Measurements from ENCODE around the gene COL6A3. TPM values are rescaled to one million over a fixed set of nuclear protein-coding genes. Genes with fewer than 3 reads are reported as not detected.

Gene COL6A3
- total RNA-seq, 1 experiment from 2014 or later: 0.86 TPM

DNA sequence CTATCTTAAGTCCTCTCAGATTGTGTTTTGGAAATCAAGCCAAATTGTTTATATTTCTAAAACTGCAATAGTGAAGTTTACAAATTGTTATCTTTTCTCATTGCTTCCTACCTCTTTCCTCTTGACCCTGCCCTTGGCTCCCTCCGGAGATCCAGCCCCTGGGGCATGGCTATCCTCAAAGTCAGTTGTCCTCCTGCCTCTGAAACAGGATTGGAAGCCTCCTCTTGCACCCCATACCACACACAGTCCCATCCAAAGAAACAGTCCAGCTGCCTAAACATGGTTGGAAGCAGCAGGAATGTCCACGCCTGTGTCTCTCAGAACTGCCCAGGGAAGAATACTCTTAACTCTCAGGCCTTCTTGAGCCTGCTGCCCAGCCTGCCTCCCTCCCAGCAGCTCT, 30.1 kb upstream of the COL6A3 start:
- intact Hi-C loops (cut with micrococcal nuclease; ENCODE audit: unreplicated experiment): no loop called here
- no TSS peak for BruUV-seq (replicated peaks)
- ChIA-PET CTCF (no interaction called here), POLR2A (ENCODE audit: low non-redundant PET) (no interaction called here)
- H3K36me3 ChIP-seq (ENCODE audit: insufficient read depth, low read length, poor library complexity, severe bottlenecking): no peaks in the 10 kb centered on the region
- H3K27ac ChIP-seq (ENCODE audit: low read depth, low read length, poor library complexity, severe bottlenecking): no peak overlapping the region
- no peak overlapping the region for H3K4me3 ChIP-seq (ENCODE audit: low read depth, low read length, poor library complexity, severe bottlenecking)
- H3K27me3 ChIP-seq (replicated peaks; ENCODE audit: insufficient read depth, low read depth, low read length, poor library complexity): no peaks in the 10 kb centered on the region
- H3K4me1 ChIP-seq (ENCODE audit: insufficient read depth, low read length, poor library complexity, severe bottlenecking): peaks cover 4% of the 10 kb centered on the region
- no peak for DNase-seq (ENCODE audit: low spot score)
- TF ChIP-seq EZH2 (IDR thresholded peaks at IDR 0.05; ENCODE audit: borderline replicate concordance, low read depth, low read length, poor library complexity, severe bottlenecking): no peak
- TF ChIP-seq, protein P1, sequence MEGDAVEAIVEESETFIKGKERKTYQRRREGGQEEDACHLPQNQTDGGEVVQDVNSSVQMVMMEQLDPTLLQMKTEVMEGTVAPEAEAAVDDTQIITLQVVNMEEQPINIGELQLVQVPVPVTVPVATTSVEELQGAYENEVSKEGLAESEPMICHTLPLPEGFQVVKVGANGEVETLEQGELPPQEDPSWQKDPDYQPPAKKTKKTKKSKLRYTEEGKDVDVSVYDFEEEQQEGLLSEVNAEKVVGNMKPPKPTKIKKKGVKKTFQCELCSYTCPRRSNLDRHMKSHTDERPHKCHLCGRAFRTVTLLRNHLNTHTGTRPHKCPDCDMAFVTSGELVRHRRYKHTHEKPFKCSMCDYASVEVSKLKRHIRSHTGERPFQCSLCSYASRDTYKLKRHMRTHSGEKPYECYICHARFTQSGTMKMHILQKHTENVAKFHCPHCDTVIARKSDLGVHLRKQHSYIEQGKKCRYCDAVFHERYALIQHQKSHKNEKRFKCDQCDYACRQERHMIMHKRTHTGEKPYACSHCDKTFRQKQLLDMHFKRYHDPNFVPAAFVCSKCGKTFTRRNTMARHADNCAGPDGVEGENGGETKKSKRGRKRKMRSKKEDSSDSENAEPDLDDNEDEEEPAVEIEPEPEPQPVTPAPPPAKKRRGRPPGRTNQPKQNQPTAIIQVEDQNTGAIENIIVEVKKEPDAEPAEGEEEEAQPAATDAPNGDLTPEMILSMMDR (conservative IDR thresholded peaks at IDR 0.05; ENCODE audit: low read depth, low read length): no peak
- no peaks in the 10 kb centered on the region for H3K9me3 ChIP-seq (ENCODE audit: low read depth, low read length, poor library complexity, severe bottlenecking)

DNA sequence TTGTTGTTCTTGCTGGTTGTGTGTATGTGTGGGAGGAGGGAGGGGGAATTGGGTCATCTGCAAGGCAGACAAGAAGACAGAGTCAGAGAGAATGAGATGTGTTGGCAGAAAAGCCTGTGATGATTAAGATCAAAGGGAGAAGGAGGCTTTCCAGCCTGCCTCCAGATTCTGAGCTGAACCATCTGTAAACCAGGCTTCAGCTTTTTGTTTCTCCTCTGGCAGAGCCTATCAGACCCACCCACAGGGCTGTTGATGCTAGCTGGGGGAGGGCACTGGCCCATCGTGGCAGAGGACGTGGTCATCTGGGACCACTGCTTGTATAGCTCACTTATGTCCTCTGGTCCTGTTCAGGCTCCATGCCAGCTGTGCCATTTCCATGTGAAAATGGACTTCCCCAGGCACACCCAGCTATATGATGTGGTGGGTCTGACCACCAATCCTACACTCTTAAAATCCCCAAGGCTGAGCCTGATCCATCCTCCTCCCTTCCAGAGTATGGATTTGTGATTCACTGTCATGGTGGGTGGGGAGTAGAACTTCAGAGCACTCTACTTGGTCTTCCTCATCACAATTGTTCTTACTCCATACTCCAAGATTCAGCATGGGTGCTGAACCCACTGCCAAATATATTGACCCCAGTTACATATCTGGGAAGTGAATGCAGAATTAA, 27.8 kb upstream of the COL6A3 start:
- TF ChIP-seq EZH2 (IDR thresholded peaks at IDR 0.05; ENCODE audit: borderline replicate concordance, low read depth, low read length, poor library complexity, severe bottlenecking): no peak
- TF ChIP-seq, protein P1 (conservative IDR thresholded peaks at IDR 0.05; ENCODE audit: low read depth, low read length): no peak
- no peaks in the 10 kb centered on the region for H3K36me3 ChIP-seq (ENCODE audit: insufficient read depth, low read length, poor library complexity, severe bottlenecking)
- POLR2A ChIA-PET (ENCODE audit: low non-redundant PET): no interaction called here
- no peak overlapping the region for H3K27ac ChIP-seq (ENCODE audit: low read depth, low read length, poor library complexity, severe bottlenecking)
- BruUV-seq (replicated peaks): no TSS peak
- H3K4me3 ChIP-seq (ENCODE audit: low read depth, low read length, poor library complexity, severe bottlenecking): no peak overlapping the region
- intact Hi-C loops (cut with micrococcal nuclease; ENCODE audit: unreplicated experiment): no loop called here
- DNase-seq (ENCODE audit: low spot score): no peak
- no peaks in the 10 kb centered on the region for H3K9me3 ChIP-seq (ENCODE audit: low read depth, low read length, poor library complexity, severe bottlenecking)
- H3K27me3 ChIP-seq (replicated peaks; ENCODE audit: insufficient read depth, low read depth, low read length, poor library complexity): no peaks in the 10 kb centered on the region
- CTCF ChIA-PET: interaction anchor here (1.3 kb wide), 1 partner anchor 20 kb away, joined by 4 read pairs; no protein-coding TSS in a partner anchor
- peaks cover 4% of the 10 kb centered on the region for H3K4me1 ChIP-seq (ENCODE audit: insufficient read depth, low read length, poor library complexity, severe bottlenecking)

DNA sequence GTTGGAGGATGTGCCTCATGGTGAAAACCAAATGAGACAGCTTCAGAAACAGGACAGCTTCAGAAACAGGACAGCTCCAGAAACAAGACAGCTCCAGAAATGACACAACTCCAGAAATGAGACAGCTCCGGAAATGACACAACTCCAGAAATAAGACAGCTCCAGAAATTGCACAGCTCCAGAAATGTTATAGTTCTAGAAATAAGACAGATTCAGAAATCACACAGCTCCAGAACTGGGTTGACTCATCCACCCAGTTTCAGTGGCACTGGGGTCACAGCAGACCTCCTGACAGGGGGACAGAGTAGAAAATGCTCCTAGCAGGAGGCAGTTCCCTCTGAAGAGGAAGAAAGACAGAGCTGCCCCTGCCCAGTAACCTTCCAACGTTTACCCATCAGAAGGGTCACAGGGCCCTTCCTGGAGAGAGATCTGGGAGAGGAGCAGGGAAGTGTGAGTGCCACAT, 26.9 kb upstream of the COL6A3 start:
- peaks cover 4% of the 10 kb centered on the region for H3K4me1 ChIP-seq (ENCODE audit: insufficient read depth, low read length, poor library complexity, severe bottlenecking)
- DNase-seq (ENCODE audit: low spot score): no peak
- H3K27me3 ChIP-seq (replicated peaks; ENCODE audit: insufficient read depth, low read depth, low read length, poor library complexity): no peaks in the 10 kb centered on the region
- no peaks in the 10 kb centered on the region for H3K36me3 ChIP-seq (ENCODE audit: insufficient read depth, low read length, poor library complexity, severe bottlenecking)
- H3K4me3 ChIP-seq (ENCODE audit: low read depth, low read length, poor library complexity, severe bottlenecking): no peak overlapping the region
- H3K27ac ChIP-seq (ENCODE audit: low read depth, low read length, poor library complexity, severe bottlenecking): no peak overlapping the region
- H3K9me3 ChIP-seq (ENCODE audit: low read depth, low read length, poor library complexity, severe bottlenecking): no peaks in the 10 kb centered on the region
- CTCF ChIA-PET: interaction anchor here (1.3 kb wide), 1 partner anchor 19 kb away, joined by 4 read pairs; no protein-coding TSS in a partner anchor
- intact Hi-C loops (cut with micrococcal nuclease; ENCODE audit: unreplicated experiment): no loop called here
- no TSS peak for BruUV-seq (replicated peaks)
- no peak for TF ChIP-seq EZH2 (IDR thresholded peaks at IDR 0.05; ENCODE audit: borderline replicate concordance, low read depth, low read length, poor library complexity, severe bottlenecking)
- TF ChIP-seq, protein P1 (conservative IDR thresholded peaks at IDR 0.05; ENCODE audit: low read depth, low read length): no peak
- POLR2A ChIA-PET (ENCODE audit: low non-redundant PET): no interaction called here

All from A673 (cell line).